Activated CD8-positive, alpha-beta memory T cell treated with anti-CD3 and anti-CD28 coated beads for 1 hour (primary cell): ENCODE results near the gene CD2BP2.
"Not testable (repeated sequence)": the region's sequence is repeated elsewhere in the genome, so short reads cannot be mapped to it uniquely, and the experiment has no call there.

Source experiments
- DNase-seq, 2 donors: peaks; one replicate each; pipeline ENCODE4 v3.0.0-alpha.2; 2020; ENCODE audit warnings: low read depth in 1 of 2; ENCODE audit errors: extremely low read depth in 1 of 2

The CD2BP2 gene

GRCh38 chr16:30348113-30348512 lies 7.0 kb downstream of the CD2BP2 start:
- no peak for DNase-seq

- DNase-seq: no peak
These were observed 8.8 kb downstream of the CD2BP2 start for GRCh38 chr16:30346286-30346685.

GRCh38 chr16:30343491-30343820 lies 11.7 kb downstream of the CD2BP2 start:
- not testable (repeated sequence) for DNase-seq

- no peak for DNase-seq
These were observed 12.2 kb downstream of the CD2BP2 start for GRCh38 chr16:30342751-30343490.

DNA sequence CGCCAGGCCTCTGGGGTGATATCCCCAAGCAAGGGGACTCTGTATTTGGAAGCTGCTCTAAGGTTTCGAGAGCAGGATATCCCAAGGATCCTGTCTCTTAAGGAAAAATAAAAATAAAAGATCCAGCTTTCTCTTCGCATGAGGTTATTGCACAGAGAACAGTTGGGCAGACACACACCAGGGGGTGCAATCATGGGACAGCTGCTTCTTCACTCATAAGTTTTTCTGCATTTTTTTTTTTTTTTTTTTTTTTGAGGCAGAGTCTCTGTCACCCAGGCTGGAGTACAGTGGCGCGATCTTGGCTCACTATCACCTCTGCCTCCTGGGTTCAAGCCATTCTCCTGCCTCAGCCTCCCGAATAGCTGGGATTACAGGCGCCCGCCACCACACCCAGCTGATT lies 13.1 kb downstream of the CD2BP2 start:
- DNase-seq: not testable (repeated sequence)

DNA sequence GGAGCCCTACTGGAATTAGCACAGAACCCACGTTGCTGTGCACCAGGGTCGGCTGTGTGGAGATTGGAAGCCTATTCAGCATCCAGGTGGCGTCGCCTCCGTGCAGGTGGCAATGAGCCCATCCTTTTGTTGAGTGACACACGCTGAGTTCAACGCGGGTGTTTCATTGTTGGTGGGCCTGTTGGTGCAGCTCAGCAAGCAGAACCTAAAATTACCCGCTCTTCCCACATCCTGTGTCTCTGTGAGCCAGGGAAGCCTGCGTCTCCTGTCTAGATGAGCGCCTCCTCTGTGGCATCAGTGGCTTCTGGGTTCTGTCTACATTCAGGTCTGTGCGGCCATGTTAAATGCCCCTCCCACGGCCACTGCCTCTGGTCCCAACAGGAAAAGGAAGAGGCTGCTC lies 14.5 kb downstream of the CD2BP2 start:
- DNase-seq: no peak

GRCh38 chr16:30338715-30339114 lies 16.4 kb downstream of the CD2BP2 start:
- not testable (repeated sequence) for DNase-seq

- not testable (repeated sequence) for DNase-seq
These were observed 17.1 kb downstream of the CD2BP2 start for GRCh38 chr16:30337964-30338357.

- no peak for DNase-seq
These were observed 19.3 kb downstream of the CD2BP2 start for GRCh38 chr16:30335598-30336474.

DNA sequence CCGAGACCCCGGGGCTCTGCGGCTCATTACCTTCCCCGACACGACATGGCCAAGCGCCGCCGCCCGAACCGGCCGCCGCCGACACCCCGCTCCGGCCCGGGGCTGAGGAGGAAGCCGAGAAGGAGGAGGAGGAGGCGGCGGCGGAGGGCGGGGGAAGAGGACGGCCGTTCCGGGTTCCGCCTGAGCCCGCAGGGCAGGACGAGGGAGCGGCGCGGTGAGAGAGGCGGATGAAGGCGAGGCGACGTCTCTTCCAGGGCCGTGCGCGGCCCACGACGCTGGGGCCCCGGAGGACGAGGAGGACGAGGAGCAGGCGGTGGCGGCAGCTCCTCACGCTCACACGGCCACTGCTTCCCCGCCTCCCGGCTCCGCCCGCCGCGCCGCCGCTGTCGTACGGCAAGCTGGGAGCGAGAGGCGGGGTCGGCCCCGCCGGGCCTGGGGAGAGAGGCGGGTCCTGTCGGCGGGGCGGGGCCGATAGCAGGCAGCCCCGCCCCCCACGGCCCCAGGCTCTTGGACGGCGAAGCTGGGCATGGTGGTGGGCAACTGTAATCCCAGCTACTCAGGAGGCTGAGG lies 20.0 kb downstream of the CD2BP2 start:
- peak; percentile 37 to 79 for DNase-seq

GRCh38 chr16:30334473-30334989 lies 20.6 kb downstream of the CD2BP2 start:
- DNase-seq: peak; percentile 50 to 73

DNA sequence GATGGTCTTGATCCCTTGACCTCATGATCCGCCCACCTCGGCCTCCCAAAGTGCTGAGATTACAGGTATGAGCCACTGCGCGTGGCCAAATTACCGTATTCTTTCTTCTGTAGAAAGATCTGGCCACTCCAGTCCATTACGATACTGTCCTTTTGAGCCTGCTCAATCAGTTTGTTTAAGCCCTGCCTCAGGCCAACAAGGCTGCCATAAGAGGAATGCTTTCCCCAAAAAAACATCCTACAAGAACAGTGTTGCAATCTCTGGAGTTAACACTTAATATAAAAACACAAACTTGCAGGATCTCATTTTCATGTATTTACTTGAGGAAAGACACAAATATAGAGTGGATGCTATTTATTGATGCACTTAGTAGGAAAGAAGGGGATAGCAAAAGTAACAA lies 30.9 kb downstream of the CD2BP2 start:
- DNase-seq: not testable (repeated sequence)

GRCh38 chr16:30318647-30319046 lies 36.5 kb downstream of the CD2BP2 start:
- DNase-seq: not testable (repeated sequence)

DNA sequence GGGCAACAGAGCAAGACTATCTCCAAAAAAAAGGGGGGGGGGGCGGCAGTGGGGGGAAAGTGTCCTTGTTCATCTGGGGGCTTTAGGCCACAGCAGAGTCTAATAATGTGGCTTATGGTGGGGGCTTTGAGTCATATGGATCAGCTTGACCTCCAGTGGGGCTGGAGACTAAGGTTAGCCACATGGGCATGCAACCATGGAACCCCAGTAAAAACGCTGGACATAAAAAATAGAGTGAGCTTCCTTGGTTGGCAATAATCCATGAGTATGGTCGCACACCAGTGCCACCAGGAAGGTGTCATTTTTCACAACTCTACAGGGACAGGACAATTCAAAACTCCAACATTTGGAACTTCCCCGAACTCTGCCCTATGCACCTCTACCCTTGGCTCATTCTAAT lies 44.2 kb downstream of the CD2BP2 start:
- not testable (repeated sequence) for DNase-seq

DNA sequence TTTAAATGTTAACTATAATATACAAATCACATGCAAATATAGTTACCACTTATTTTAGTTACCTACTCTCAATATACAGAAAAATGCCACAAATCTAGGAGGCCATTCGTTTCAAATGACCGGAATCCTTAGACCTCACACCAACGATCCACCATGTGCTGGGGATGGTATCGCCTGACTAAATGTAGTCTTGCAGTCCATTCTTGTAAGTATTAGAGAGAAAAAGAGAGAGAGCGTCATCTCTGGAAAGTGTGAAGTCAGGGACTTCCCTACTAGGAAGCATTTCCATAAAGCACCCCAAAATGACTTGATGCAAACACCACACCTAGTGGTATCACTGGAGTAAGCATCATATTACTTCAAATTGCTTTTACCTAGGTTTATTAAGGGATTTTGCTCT lies 45.9 kb downstream of the CD2BP2 start:
- not testable (repeated sequence) for DNase-seq
